GM19372 (cell line): ENCODE data around the gene LCP1.
A peak's percentile ranks its signal among the peaks of the same experiment; 100 is the strongest.
"Not testable (repeated sequence)": the region's sequence is repeated elsewhere in the genome, so short reads cannot be mapped to it uniquely, and the experiment has no call there.

Experiments used
- ATAC-seq: cut with Tn5 transposase; IDR thresholded peaks from one replicate; pipeline ENCODE4 v1.9.1; 2021; ENCODE audit warnings: mild to moderate bottlenecking, low read depth, moderate library complexity; ENCODE audit not compliant: unreplicated experiment

Gene LCP1

GRCh38 chr13:46182491-46182877, 507 bp upstream of the LCP1 start:
- ATAC-seq = peak; percentile 5

- ATAC-seq = no peak
Measured at GRCh38 chr13:46181377-46181839, 569 bp downstream of the LCP1 start.

GRCh38 chr13:46179969-46180763, 1.8 kb downstream of the LCP1 start:
- ATAC-seq = no peak

GRCh38 chr13:46179491-46179908, 2.5 kb downstream of the LCP1 start:
- ATAC-seq = no peak

GRCh38 chr13:46178821-46179220, 3.2 kb downstream of the LCP1 start:
- no peak for ATAC-seq

GRCh38 chr13:46178143-46178542, 3.8 kb downstream of the LCP1 start:
- ATAC-seq = no peak

- ATAC-seq = peak; percentile 49
Measured at GRCh38 chr13:46176756-46177155, 5.2 kb downstream of the LCP1 start.

GRCh38 chr13:46173656-46174055, 8.3 kb downstream of the LCP1 start:
- ATAC-seq = no peak

GRCh38 chr13:46172531-46172991, 9.4 kb downstream of the LCP1 start:
- ATAC-seq = no peak

GRCh38 chr13:46171739-46172138, 10.2 kb downstream of the LCP1 start:
- ATAC-seq = no peak

- no peak for ATAC-seq
Measured at GRCh38 chr13:46171217-46171616, 10.8 kb downstream of the LCP1 start.

GRCh38 chr13:46170687-46171086, 11.3 kb downstream of the LCP1 start:
- ATAC-seq = no peak

- no peak for ATAC-seq
Measured at GRCh38 chr13:46170268-46170667, 11.7 kb downstream of the LCP1 start.

GRCh38 chr13:46169758-46170157, 12.2 kb downstream of the LCP1 start:
- no peak for ATAC-seq

GRCh38 chr13:46168783-46169182, 13.2 kb downstream of the LCP1 start:
- no peak for ATAC-seq

GRCh38 chr13:46168341-46168740, 13.6 kb downstream of the LCP1 start:
- no peak for ATAC-seq

- no peak for ATAC-seq
Measured at GRCh38 chr13:46166947-46167610, 14.9 kb downstream of the LCP1 start.

- ATAC-seq = no peak
Measured at GRCh38 chr13:46166224-46166584, 15.8 kb downstream of the LCP1 start.

GRCh38 chr13:46165485-46166223, 16.3 kb downstream of the LCP1 start:
- peak; percentile 48 for ATAC-seq

- ATAC-seq = no peak
Measured at GRCh38 chr13:46164661-46165060, 17.3 kb downstream of the LCP1 start.

GRCh38 chr13:46162741-46163140, 19.2 kb downstream of the LCP1 start:
- ATAC-seq = not testable (repeated sequence)
